22Rv1 (cell line): ENCODE measurements around the gene POLR2L.

ENCODE experiments used
- ZFX ChIP-seq: fragments of 450-650 bp; IDR thresholded peaks from 2 replicates; pipeline ENCODE4 v1.6.1; 2017; ENCODE audit warnings: antibody characterized with exemption, borderline replicate concordance
- TF ChIP-seq, protein P1 (sequence below): fragments of 450-650 bp; IDR thresholded peaks from 2 replicates; pipeline ENCODE4 v1.5.1; 2017; ENCODE audit warnings: mild to moderate bottlenecking

- TF ChIP-seq, protein P1, sequence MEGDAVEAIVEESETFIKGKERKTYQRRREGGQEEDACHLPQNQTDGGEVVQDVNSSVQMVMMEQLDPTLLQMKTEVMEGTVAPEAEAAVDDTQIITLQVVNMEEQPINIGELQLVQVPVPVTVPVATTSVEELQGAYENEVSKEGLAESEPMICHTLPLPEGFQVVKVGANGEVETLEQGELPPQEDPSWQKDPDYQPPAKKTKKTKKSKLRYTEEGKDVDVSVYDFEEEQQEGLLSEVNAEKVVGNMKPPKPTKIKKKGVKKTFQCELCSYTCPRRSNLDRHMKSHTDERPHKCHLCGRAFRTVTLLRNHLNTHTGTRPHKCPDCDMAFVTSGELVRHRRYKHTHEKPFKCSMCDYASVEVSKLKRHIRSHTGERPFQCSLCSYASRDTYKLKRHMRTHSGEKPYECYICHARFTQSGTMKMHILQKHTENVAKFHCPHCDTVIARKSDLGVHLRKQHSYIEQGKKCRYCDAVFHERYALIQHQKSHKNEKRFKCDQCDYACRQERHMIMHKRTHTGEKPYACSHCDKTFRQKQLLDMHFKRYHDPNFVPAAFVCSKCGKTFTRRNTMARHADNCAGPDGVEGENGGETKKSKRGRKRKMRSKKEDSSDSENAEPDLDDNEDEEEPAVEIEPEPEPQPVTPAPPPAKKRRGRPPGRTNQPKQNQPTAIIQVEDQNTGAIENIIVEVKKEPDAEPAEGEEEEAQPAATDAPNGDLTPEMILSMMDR, result no peak
- TF ChIP-seq ZFX, result no peak
Measured at GRCh38 chr11:862081-862661, 19.8 kb upstream of the POLR2L start.
